Measurements from ENCODE around the gene WIPF3. TPM values are rescaled to one million over a fixed set of nuclear protein-coding genes. Genes with fewer than 3 reads are reported as not detected.

WIPF3 gene
- total RNA-seq, 2 experiments from 2014 or later = not detected

DNA sequence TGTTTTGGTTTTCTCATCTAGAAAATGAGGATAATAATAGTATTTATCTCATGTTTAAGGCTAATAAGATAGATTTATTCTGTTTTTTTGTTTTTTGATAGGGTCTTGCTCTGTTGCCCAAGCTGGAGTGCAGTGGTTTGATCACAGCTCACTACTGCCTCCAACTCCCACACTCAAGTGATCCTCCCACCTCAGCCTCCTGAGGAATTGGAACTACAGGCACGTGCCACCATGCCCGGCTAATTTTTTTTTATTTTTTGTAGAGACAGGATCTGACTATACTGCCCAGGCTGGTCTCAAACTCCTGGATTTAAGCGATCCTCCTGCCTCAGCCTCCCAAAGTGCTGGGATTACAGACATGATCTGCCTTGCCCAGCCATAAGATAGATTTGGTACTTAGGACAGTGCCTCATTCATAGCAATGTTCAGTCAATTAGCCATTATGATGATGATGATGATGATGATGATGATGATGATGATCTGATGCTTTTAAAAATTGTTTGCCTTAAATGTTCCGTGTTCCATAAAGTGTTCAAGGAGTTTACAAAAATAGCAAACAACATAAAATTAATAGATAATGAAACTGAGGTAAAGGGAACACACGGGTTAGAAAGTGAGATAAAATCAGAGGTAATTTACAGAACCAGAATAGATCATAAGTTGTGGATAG lies 4.6 kb downstream of the WIPF3 start:
- DNase-seq (no peak), ATAC-seq (ENCODE audit: poor library complexity) (no peak)
- TF ChIP-seq, protein P1, sequence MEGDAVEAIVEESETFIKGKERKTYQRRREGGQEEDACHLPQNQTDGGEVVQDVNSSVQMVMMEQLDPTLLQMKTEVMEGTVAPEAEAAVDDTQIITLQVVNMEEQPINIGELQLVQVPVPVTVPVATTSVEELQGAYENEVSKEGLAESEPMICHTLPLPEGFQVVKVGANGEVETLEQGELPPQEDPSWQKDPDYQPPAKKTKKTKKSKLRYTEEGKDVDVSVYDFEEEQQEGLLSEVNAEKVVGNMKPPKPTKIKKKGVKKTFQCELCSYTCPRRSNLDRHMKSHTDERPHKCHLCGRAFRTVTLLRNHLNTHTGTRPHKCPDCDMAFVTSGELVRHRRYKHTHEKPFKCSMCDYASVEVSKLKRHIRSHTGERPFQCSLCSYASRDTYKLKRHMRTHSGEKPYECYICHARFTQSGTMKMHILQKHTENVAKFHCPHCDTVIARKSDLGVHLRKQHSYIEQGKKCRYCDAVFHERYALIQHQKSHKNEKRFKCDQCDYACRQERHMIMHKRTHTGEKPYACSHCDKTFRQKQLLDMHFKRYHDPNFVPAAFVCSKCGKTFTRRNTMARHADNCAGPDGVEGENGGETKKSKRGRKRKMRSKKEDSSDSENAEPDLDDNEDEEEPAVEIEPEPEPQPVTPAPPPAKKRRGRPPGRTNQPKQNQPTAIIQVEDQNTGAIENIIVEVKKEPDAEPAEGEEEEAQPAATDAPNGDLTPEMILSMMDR (IDR thresholded peaks at IDR 0.05) = no peak
- no peaks in the 10 kb centered on the region for H3K36me3 ChIP-seq (ENCODE audit: insufficient read depth, low read length)
- no peaks in the 10 kb centered on the region for H3K36me3 Mint-ChIP-seq (ENCODE audit: low read depth)
- peaks cover 36 to 44% of the 10 kb centered on the region in 2 experiments for H3K27me3 ChIP-seq (ENCODE audit: control insufficient read depth in 1 of 2, insufficient read depth in 2 of 2, low read length in 2 of 2)
- peaks cover 0 to 7% of the 10 kb centered on the region in 2 experiments for H3K9me3 ChIP-seq (ENCODE audit: control insufficient read depth in 1 of 2, insufficient read depth in 1 of 2, low read length in 2 of 2)
- no peaks in the 10 kb centered on the region for H3K9me3 Mint-ChIP-seq
- H3K4me1 ChIP-seq (ENCODE audit: insufficient read depth, low read length) = peaks cover 3% of the 10 kb centered on the region
- intact Hi-C loops (cut with DNase I, micrococcal nuclease) = no loop called here
- H3K27ac ChIP-seq (ENCODE audit: low read depth in 1 of 2, low read length in 2 of 2) = no peak overlapping the region
- H3K4me3 Mint-ChIP-seq = no peak overlapping the region
- H3K27ac Mint-ChIP-seq = no peak overlapping the region
- H3K4me1 Mint-ChIP-seq (ENCODE audit: low read depth) = peaks cover 7% of the 10 kb centered on the region
- CTCF ChIA-PET = no interaction called here
- peaks cover 71% of the 10 kb centered on the region for H3K27me3 Mint-ChIP-seq
- no peak overlapping the region for H3K4me3 ChIP-seq (ENCODE audit: low read length)
- POLR2A ChIA-PET = no interaction called here

DNA sequence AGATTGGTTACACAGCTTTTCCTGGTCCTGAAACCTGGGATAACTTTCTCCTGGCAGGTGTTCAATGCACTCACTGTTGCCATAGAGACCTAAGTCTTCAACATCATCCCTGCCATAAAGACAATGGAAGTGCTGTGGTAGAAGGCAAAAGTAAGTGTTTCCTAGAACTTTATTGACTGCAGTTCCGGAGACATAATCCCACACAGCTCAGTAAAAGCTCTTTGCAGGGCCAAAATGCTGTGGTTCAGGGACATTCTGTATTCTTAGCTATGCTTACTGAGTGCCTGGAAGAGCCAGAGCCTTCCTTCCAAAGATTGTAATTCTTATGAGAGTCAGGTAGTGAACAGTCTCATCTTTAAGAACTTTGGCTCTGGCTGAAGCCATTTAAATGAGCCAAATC lies 5.3 kb downstream of the WIPF3 start:
- CTCF ChIA-PET = no interaction called here

DNA sequence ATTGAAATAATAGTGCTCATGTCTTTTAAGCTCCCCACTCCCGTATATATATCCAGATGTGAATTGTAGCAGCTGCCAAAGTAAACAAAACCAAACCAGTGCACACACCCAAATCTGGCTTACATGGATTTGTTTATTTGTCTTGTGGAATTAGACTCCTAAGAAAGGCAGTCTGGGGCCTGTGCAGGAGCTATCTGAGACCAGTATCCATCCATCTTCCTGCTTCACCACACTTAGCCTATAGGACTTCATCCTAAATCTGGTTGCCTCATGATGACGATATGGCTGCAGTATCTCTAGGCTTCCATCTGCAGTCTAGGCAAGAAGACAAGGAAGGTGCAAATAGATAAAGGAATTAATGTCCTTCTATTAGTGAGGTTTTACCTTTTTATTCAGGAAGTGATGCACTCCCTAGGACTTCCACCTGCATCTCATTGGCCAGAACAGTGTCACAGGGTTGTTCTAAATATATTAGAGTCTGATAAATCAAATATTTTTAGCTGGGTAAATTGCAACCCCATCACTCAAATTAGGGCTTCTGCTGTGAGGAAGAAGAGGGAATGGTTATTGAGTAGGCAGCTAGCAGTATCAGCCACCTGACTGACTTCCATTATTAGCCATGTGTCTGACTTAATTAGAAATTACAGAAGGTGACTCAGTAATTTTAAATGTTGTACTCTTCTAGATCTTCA lies 6.0 kb downstream of the WIPF3 start:
- Mint-ChIP-seq H3K4me3 (no peak overlapping the region), H3K27me3 (peaks cover 69% of the 10 kb centered on the region), H3K36me3 (ENCODE audit: low read depth) (no peaks in the 10 kb centered on the region), H3K9me3 (no peaks in the 10 kb centered on the region), H3K4me1 (ENCODE audit: low read depth) (peaks cover 7% of the 10 kb centered on the region), H3K27ac (no peak overlapping the region)
- POLR2A ChIA-PET = interaction anchor here (0.6 kb wide), 1 partner anchor 80 kb away, joined by 3 read pairs; no protein-coding TSS in a partner anchor
- DNase-seq = no peak
- intact Hi-C loops (cut with DNase I, micrococcal nuclease) = no loop called here
- ATAC-seq (ENCODE audit: poor library complexity) = no peak
- Histone ChIP-seq H3K4me3 (ENCODE audit: low read length) (no peak overlapping the region), H3K4me1 (ENCODE audit: insufficient read depth, low read length) (no peaks in the 10 kb centered on the region), H3K27me3 (ENCODE audit: control insufficient read depth in 1 of 2, insufficient read depth in 2 of 2, low read length in 2 of 2) (peaks cover 31 to 33% of the 10 kb centered on the region in 2 experiments), H3K27ac (ENCODE audit: low read depth in 1 of 2, low read length in 2 of 2) (no peak overlapping the region), H3K36me3 (ENCODE audit: insufficient read depth, low read length) (no peaks in the 10 kb centered on the region), H3K9me3 (ENCODE audit: control insufficient read depth in 1 of 2, insufficient read depth in 1 of 2, low read length in 2 of 2) (no peaks in the 10 kb centered on the region)
- CTCF ChIA-PET = no interaction called here
- TF ChIP-seq, protein P1 (IDR thresholded peaks at IDR 0.05) = no peak

More for the DNA sequence above, 5.3 kb downstream of the WIPF3 start:
- intact Hi-C loops (cut with DNase I, micrococcal nuclease) = no loop called here
- H3K36me3 Mint-ChIP-seq (ENCODE audit: low read depth) = no peaks in the 10 kb centered on the region
- H3K4me3 Mint-ChIP-seq = no peak overlapping the region
- POLR2A ChIA-PET = interaction anchor here (0.6 kb wide), 1 partner anchor 79 kb away, joined by 3 read pairs; no protein-coding TSS in a partner anchor
- H3K9me3 ChIP-seq (ENCODE audit: control insufficient read depth in 1 of 2, insufficient read depth in 1 of 2, low read length in 2 of 2) = peaks cover 0 to 5% of the 10 kb centered on the region in 2 experiments
- DNase-seq = no peak
- H3K4me1 ChIP-seq (ENCODE audit: insufficient read depth, low read length) = peaks cover 3% of the 10 kb centered on the region
- H3K4me1 Mint-ChIP-seq (ENCODE audit: low read depth) = peaks cover 7% of the 10 kb centered on the region
- H3K4me3 ChIP-seq (ENCODE audit: low read length) = no peak overlapping the region
- no peak overlapping the region for H3K27ac ChIP-seq (ENCODE audit: low read depth in 1 of 2, low read length in 2 of 2)
- ATAC-seq (ENCODE audit: poor library complexity) = no peak
- H3K27ac Mint-ChIP-seq = no peak overlapping the region
- H3K27me3 ChIP-seq (ENCODE audit: control insufficient read depth in 1 of 2, insufficient read depth in 2 of 2, low read length in 2 of 2) = peaks cover 35 to 40% of the 10 kb centered on the region in 2 experiments
- peaks cover 69% of the 10 kb centered on the region for H3K27me3 Mint-ChIP-seq
- H3K36me3 ChIP-seq (ENCODE audit: insufficient read depth, low read length) = no peaks in the 10 kb centered on the region
- H3K9me3 Mint-ChIP-seq = no peaks in the 10 kb centered on the region
- TF ChIP-seq, protein P1 (IDR thresholded peaks at IDR 0.05) = no peak

Data from CD4-positive, alpha-beta T cell (primary cell).